AG09309 (cell line): ENCODE data around the gene POU2AF3.

Source experiments
- DNase-seq: peaks from one replicate; pipeline ENCODE4 v3.0.0-alpha.2; 2010; ENCODE audit warnings: low read depth
- H3K4me3 ChIP-seq: 2 replicates; pipeline ENCODE4 v1.5.1; 2011; ENCODE audit warnings: mild to moderate bottlenecking, low read depth, low read length, moderate library complexity; ENCODE audit not compliant: control insufficient read depth
- TF ChIP-seq, protein P1 (sequence below): IDR thresholded peaks from 2 replicates; pipeline ENCODE4 v1.5.1; 2011; ENCODE audit warnings: mild to moderate bottlenecking, low read depth, low read length, inconsistent platforms; ENCODE audit not compliant: insufficient read depth, control insufficient read depth; ENCODE audit errors: missing control alignments

POU2AF3 gene

DNA sequence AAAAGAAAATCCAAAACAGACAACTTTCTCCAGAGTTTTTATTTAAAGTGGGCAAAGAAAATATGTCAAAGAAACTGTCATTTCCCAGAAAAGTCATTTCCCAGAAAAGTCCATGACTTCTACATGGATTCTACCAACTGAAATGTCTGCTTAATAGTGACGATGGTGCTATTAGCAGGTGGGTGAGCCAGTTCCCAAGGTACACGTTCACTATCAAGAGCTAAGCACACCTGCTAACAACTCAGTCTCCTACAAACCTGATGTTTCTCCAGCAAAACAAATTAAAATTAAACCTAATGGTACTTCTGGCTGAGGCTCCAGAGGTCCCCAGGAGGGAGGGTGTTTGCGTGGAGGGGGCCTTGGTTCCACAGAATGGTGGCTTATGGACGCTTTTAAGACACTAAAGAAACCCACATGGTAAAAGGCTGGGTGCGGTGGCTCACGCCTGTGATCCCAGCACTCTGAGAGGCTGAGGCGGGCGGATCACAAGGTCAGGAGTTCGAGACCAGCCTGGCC is 53.9 kb downstream of the POU2AF3 start:
- DNase-seq, result no peak
- TF ChIP-seq, protein P1, sequence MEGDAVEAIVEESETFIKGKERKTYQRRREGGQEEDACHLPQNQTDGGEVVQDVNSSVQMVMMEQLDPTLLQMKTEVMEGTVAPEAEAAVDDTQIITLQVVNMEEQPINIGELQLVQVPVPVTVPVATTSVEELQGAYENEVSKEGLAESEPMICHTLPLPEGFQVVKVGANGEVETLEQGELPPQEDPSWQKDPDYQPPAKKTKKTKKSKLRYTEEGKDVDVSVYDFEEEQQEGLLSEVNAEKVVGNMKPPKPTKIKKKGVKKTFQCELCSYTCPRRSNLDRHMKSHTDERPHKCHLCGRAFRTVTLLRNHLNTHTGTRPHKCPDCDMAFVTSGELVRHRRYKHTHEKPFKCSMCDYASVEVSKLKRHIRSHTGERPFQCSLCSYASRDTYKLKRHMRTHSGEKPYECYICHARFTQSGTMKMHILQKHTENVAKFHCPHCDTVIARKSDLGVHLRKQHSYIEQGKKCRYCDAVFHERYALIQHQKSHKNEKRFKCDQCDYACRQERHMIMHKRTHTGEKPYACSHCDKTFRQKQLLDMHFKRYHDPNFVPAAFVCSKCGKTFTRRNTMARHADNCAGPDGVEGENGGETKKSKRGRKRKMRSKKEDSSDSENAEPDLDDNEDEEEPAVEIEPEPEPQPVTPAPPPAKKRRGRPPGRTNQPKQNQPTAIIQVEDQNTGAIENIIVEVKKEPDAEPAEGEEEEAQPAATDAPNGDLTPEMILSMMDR, result no peak
- H3K4me3 ChIP-seq, result no peak overlapping the region

DNA sequence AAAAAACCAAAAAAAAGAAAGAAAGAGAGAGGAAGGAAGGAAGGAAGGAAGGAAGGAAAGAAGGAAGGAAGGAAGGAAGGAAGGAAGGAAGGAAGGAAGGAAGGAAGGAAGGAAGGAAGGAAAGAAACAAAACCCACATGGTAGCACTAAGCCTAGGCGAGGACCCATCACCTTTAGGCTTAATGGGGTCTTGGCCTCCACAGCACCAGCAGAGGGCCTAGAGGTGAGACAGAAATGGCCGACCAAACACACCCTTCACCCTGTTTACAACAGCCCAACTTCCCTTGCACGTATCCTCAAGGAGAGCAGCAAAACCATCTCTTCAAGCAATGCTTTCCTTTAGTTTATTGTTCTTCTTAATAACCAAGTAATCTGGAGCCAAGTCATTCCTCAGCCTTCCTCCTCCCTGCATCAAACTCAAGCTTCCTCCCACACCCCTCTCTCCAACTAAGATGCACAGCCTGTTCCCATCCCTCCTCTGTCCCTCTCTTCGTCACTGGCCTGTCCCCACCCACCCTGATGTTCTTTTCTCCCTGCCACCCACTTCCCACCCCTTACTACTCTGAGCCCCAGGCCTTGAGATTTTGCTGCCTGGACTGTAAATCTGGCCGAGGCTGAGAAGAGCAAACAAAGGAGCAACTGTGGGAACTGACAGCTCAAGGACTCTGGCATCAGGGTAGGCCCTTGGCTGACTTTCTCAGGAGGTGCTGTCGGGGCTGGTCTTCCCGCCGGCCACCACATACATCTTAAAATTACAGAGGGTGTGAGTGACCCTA is 54.8 kb downstream of the POU2AF3 start:
- DNase-seq, result no peak
- no peak overlapping the region for H3K4me3 ChIP-seq
- TF ChIP-seq, protein P1, result no peak

DNA sequence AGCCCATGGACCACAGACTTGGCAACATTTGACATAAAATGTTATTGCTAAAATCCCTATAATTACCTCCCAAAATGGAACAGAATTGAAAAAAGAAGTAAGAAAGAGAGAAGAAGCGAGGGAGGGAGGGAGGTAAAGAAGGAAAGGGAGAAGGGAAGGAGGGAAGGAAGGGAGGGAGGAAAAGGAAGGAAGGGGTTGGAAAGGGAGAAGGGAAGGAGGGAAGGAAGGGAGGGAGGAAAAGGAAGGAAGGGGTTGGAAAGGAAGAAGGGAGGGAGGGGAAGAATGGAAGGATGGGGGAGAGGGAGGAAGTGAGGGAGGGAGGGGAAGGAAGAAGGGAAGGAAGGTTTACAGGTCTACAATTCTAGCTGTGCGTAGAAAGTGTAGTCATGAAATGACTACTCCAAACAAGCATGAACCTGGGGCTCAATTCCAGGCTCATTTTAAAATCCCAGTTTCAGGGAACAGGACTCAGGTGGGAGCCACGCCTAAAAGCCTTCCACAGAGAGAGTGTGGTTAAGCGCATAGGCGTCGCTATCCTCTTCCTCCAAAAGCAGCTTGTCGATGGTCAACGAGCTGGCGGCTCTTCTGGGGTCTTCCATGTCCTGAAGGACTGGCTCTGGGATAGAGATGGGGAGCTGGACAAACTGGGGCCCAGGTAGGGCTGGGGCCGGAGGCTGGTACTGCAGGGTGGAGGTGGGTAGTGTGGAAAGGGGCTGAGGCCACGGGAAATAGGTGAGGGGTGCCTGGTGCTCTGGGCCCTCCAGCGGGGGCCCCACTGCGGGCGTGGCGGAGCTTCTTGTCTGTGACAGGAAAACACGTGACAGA is 55.6 kb downstream of the POU2AF3 start:
- TF ChIP-seq, protein P1, result no peak
- DNase-seq, result no peak
- no peak overlapping the region for H3K4me3 ChIP-seq

DNA sequence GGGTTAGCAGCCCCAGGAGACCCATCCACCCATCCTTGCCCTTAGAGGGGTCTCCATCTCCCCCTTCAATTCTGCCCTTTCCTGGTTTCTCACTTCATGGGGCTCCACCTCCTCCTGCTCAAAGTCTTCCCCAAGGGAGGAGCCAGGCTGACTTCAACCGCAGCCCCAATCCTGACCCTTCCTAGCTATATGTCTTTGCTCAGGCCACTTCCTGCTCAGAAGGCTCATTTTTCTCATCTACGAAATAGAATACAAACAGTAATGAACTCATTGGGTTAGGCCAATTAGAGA is 56.2 kb downstream of the POU2AF3 start:
- DNase-seq, result no peak
- TF ChIP-seq, protein P1, result no peak

DNA sequence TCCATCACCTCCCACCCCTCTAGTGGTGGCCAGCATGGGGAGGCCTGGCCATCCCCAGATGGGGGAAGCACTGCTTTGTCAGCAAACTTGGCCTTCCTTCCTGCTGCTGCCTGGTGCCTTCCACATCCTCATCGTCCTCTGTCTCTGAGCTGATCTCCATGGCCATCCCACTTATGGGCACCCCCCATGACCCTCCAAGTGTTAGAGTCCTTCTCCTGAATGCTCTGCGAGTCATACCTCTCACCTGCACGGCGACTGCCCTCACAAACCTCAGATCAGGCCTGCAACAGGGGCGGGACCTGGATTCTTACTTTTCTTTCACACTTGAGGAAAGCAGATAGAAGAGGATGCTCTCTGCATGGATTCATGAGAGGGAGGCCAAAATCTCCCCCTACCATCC is 56.8 kb downstream of the POU2AF3 start:
- TF ChIP-seq, protein P1, result no peak
- no peak for DNase-seq
- no peak overlapping the region for H3K4me3 ChIP-seq

More for the DNA sequence above, 56.2 kb downstream of the POU2AF3 start:
- no peak overlapping the region for H3K4me3 ChIP-seq

DNA sequence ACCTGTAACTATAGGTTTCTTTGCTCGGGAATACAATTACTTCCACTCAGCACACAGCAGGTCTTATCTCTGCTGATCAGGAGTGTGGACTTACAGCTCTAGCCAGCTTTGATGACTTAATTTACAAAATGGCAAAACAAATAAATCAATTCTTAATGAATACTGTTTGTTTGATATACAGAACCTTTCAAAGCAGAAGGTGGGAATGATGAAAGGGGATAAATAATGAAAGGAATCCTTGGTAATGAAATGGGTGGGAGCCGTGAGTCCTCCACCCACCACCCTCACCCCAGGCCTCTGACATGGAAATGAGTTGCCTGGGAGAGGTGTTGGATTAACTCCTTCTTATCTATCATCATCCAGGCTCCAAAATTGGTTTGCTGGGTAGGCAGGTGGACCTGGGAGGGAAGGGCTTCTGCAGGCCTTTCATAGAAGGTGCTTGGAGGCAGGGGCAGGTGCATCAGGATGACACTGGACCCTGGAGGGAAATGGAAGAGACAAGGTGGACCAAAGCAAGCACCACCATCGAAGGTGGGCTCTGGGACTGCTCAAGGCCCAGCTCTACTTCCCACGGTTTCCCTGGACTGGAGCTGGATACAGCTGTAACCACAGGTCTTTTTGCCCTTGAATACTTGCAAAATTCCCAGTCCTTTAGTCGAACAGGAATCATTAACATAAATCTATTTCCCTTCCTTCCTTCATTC is 57.8 kb downstream of the POU2AF3 start:
- DNase-seq, result no peak
- TF ChIP-seq, protein P1, result no peak
- no peak overlapping the region for H3K4me3 ChIP-seq
